Left lobe of liver (tissue), 2 donors: ENCODE results near the gene CDKN1C. TPM values are rescaled to one million over a fixed set of nuclear protein-coding genes. Genes with fewer than 3 reads are reported as not detected.
A peak's percentile ranks its signal among the peaks of the same experiment; 100 is the strongest.

Experiments
- ATAC-seq: fragments of 200-7000 bp; cut with Tn5 transposase; one replicate; pipeline ENCODE4 v1.9.1; 2020; ENCODE audit warnings: mild to moderate bottlenecking, moderate library complexity
- DNase-seq: peaks from one replicate; pipeline ENCODE4 v3.0.0-alpha.2; 2020; ENCODE audit warnings: low spot score
- total RNA-seq: library from RNA; stranded (reverse); gene quantifications from one replicate; pipeline ENCODE4 v1.2.1, GENCODE V29; 2021
- donor health status: DM: no; HTN: no; CAD: no; lungs with moderate emphysema.
- donor health status: DM: no; HTN: yes; CAD: no.

Gene CDKN1C
- total RNA-seq, 1 donor from 2014 or later: 8.4 TPM

DNA sequence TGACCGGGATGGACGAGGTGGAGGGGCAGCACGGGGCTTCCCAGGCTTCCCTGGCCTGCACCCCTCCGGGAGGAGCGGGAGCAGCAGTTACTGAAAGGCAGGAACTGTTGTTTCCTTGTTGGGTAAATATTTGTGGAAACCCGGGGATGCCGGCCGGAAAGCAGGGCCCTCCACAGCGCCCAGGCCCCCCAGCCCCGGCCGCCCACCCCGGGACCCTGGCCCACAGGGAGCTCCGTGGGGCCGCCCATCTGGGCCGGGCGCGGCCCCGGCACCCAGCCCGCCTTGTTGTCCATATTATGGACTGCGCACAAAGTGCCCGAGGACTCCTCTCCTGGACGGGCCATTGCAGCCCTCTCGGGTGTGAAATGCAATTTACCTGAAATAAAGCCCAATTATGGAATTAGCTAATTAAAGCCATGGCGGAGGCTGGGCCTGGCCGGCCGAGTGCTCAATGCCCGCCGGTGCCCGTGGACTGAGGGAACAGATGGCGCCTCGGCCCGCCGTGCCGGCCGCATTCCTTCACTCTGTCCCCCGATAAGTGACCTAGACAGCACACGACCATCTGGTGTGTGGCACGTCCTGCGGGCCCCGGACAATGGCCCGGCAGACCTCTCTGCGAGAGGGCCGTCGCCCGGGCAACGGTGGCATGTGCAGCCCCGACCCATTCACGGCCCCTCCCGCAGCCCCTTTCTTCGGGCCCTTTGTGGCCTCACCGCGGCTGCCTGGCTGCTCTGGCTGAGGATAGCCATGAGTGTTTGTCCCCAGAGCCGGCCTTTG lies 35.4 kb downstream of the CDKN1C start:
- DNase-seq (no peak), ATAC-seq (no peak)

DNA sequence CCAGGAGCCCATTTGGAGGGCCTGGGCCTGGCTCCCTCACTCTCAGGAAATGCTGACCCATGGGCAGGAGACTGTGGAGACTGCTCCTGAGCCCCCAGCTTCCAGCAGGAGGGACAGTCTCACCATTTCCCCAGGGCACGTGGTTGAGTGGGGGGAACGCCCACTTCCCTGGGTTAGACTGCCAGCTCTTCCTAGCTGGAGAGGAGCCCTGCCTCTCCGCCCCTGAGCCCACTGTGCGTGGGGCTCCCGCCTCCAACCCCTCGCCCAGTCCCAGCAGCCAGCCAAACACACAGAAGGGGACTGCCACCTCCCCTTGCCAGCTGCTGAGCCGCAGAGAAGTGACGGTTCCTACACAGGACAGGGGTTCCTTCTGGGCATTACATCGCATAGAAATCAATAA lies 37.1 kb downstream of the CDKN1C start:
- no peak for ATAC-seq

DNA sequence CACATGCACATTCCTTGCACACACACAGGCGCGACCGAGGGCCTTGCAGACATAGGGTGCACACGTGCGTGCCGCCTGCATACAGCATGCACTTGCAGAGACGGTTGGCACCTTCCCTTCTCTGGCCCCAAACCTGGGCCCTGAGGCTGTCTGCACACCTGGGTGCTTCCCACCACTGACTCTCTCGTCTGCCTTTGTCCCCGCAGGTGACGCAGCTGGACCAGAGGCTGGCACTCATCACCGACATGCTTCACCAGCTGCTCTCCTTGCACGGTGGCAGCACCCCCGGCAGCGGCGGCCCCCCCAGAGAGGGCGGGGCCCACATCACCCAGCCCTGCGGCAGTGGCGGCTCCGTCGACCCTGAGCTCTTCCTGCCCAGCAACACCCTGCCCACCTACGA lies 38.0 kb downstream of the CDKN1C start:
- no peak for DNase-seq
- no peak for ATAC-seq

More for the DNA sequence above, 37.1 kb downstream of the CDKN1C start:
- no peak for DNase-seq

DNA sequence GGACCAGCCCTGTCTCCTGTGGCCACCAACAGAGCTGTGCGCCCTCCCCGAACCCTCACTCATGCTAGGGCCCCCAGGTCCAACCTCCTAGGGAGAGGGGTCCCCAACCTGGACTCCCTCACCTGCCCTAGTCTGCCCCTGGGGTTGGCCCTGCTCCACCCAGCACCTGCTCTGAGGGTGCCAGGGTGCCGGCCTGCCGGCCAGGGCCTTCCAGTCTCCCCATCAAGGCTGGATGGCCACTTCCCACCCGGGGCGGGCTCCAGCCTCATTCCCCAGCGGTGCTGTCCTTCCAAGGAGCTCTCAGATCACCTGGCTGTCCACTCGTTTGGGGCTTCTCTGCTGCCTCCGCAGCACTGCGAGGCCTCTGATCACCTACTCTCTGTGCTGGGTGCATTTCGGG lies 39.1 kb downstream of the CDKN1C start:
- ATAC-seq (no peak), DNase-seq (no peak)

DNA sequence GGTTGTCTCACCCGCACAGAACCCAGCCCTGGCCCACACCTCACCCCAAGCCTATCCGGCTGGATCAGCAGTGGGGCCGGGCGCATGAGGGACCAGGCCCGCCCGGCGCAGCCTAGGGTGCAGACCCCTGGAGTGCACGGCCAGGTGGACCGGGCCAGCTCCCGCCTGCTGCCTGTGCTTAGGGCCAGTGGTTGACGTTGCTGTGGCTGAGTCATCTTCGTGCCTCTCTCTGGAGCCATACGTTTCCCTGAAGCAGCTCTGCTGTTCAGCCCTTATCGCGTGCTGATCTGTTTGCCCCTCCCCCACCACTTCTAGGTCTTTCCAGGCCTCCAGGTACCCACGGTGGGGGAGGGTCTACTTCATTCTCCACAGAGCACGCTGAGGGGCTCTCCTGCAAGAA lies 39.5 kb downstream of the CDKN1C start:
- ATAC-seq (no peak), DNase-seq (no peak)

DNA sequence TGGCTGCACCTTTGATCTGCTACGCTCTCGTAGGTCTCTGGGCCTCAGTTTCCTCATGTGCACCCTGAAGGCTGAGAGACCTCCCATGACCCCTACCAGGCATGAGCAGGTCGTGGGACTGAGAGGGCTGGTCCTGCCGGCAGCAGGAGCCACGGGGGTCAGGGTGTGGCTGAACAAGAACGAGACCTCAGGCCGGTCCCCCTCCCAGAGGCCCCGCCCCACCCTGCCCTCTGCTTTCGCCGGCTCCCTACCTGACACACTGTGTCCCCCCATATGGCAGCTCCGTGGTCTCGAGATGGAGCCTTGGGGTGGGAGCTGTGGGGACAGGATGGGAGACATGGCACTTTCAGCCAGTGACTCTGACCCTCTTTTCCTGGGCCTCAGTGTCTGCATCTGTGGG lies 40.6 kb downstream of the CDKN1C start:
- DNase-seq: no peak

DNA sequence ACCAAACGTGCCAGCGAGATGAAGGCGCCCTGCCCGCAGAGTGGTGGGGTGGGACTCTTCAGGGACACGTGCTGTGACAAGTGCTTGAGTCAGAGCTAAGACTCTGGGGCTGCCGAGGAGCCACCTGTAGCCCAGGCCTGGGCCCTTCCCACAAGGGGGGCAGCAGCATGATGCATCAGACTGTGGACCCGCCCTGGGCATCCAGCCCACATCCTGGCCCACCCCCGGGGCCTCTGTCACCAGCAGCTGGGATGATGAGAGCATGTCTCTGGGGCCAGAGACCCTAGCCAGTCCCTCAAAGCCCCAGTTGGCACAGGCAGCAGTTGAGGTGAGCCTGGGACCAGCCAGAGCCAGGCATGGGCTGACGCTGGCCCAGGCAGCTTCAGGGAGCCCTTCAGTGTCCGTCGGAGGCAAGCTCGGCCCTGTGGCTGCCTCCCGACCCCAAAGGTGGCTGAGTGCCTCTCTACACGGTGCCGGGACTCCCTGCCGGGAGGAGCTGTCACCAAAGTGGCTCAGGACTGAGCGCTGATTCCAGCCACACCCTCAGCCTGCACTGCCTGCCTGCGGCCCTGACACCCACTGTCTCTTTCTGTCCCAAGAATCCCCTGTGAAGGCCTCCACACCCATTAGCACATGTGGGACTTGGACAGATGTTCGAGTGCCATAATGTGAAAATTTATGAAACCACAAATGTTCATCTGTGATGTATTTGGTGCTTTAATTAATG lies 41.3 kb downstream of the CDKN1C start:
- no peak for DNase-seq
- ATAC-seq: no peak

More for the DNA sequence above, 40.6 kb downstream of the CDKN1C start:
- ATAC-seq: no peak

DNA sequence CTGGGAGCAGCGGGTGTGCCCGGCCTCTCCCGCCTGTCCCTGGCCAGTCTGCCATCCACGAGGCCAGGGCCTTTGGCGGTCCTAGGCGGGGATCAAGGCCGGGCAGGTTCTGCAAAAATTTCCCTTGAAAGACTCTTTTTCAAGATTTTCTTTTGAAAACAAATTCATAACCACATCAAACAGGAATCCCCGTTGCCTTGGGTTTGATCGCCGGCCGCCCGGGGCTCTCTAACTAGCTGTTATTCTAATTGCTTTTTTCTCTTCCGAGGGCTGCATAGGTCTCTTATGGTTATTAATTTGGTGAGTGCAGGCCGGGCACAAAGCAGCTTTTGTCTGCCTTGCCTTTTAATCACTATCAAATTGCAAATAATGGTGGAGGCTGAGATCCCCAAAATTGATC lies 42.0 kb downstream of the CDKN1C start:
- DNase-seq (no peak), ATAC-seq (no peak)

DNA sequence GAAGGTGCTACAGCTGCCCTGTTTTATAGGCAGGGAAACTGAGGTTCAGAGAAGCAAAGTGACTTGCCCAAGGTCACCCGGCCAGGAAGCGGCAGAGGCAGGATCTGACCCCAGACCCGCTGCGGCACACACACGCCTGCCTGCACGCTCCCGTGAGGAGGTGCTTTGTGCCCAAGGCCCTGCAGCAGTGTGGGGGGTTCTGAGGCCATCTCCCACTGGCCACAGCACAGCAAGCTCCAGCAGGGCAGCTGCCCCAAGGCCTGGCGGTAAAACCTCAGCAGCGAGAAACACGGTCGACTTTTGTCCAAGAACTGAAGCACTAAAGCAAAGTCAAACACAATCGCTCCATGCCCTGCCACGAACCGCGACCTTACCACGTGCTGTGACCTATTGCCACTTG lies 42.7 kb downstream of the CDKN1C start:
- DNase-seq: no peak
- ATAC-seq: no peak

DNA sequence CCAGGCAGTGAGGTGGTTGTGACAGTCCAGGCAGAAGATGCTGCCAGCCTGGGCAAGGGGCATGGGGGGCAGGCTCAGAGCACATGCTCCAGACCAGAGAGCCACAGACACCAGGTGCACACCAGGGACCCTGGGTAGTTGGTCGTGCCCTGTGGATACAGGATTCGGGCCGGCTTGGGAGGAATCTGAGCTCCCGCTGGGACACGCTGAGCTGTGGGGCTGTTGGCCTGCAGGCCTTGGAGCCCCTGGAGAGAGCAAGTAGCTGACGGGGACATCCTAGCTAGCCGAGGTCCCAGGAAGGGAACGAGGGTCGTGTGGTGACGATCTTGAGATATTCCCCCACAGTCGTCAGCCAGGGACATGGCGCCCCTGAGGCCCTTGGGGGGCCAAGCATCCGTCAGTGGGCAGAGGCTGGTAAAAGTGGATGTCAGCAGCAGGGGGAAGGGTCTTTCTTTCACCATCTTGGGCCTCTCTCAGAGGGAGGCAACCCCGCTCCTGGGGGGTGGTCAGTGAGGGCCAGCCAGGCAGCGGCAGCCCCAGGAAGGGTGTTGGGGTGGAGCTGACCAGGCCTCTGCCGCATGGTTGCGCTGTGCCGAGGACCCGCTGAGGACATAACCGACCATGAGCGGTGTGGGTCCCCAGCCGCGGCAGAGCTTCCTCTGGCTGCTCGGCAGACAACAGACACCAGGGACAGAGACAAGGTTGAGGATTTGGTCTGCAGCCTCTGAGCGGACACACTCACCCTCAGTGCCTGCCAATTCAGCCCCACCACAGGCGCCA lies 44.0 kb downstream of the CDKN1C start:
- no peak for DNase-seq

DNA sequence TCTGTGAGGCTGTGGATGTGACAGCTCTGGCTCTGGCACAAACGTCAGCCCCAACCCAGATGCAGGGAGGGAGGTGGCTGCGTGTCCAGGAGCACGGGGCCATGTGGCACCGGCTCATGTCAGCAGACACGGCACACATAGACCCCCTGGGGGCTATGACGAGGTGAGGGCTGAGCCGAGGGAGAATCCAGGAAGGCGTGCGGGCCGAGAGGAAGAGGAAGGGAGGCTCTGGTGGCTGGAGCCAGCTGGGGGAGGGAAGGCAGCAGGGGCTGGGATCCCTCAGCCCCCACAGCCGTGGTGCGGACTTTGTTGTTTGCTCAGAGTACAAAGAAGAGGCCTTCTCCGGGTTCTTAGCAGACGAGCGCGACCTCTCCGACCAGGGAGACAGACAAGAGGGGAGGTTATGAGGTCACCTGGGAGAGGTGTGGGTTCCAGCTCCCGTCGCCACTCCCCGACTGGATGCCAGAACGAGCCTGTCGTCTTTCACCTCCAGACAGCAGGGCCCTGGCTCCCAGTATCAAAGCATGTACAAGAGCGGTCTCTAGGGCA lies 46.1 kb downstream of the CDKN1C start:
- DNase-seq (no peak), ATAC-seq (no peak)

More for the DNA sequence above, 44.0 kb downstream of the CDKN1C start:
- ATAC-seq: no peak

DNA sequence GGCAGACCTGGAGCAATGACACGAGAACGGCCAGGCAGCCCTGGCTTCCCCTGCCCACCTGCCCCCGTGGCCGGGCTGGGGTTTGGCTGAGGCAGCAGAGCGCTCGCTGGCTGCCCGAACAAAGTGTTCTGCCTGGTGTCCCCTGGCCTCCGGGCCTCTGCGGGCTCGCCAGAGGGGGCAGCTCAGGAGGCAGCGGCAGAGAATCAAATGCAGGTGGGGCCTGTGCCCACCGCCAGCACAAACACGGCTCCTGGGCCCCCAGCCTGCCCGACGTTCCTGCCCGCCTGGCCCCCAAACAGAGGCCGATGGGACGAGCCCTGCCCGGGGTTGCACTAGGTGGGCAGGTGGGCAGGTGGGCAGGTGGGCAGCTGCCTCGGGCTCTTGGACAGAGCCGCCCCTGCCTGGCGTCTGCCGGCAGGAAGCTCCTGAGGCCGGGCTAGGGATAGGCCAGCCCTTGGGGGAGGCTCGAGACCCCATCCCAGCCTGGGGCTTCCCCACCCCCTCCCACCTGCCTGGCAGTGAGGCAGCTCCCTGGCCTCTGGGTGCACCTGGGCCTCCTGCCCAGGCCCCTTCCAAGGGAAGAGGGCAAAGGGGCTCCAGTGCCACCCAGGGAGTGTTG lies 46.8 kb downstream of the CDKN1C start:
- no peak for DNase-seq
- no peak for ATAC-seq

DNA sequence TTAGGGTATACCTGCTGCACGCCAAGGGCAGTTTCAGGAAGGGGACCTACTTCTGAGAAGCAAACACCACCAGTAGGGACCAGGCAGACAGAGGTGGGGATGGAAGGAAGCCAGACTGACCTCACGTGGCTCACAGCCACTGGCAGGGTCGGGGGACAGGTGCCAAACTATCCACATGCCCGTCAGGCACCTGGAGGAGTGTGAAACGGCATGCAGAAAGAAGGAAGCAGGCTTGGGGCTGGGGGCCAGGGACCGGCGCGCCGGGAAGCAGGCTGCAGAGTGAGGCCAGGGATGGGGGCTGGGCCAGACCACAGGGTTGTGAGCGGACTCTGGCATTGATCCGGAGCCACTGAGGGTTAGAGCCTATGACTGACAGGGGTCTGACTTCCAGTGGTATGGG lies 47.5 kb downstream of the CDKN1C start:
- no peak for DNase-seq
- ATAC-seq: no peak

DNA sequence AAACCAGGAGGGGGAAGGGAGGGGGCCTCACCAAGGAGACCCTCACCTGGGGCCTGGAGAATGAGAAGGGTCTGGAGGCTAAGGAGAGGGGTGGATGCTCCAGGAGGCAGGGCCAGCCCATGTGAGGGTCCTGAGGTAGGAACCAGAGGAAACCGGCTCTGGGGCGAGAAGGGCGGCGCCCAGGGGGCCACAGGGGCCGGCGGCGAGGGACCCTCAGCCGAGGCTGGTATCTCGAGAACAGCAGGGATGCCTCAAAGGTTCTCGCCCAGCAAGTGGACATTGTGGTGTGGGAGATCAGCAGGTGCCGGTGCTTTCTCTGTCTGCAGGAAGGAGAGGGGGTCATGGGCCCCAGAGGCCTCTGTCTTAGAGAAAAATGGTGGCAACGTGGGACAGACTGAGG lies 47.9 kb downstream of the CDKN1C start:
- ATAC-seq: no peak
- no peak for DNase-seq

DNA sequence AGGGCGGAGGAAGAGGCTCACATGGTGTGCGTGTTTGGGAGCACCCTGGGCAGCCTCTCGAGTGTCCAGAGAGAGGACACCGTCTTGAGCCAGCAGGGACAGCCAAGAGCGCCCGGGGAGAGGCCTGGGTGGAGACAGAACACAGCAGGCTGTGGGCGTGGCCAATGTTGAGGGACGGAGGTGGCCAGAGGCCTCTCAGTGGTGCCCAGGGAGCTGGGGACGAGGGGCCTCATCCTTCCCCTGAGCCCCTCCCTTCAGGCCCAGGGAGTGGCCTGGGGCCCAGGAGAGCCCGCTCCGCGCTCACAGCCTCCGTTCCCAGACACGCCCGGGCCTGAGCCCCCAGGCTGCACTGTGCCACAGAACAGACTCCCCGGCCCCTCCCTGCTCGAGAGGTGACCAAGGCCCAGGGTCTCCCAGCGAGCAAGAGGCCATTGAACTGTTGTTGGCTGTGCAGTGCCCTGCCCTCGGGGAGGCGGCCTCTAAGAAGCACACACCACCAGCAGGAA lies 48.4 kb downstream of the CDKN1C start:
- DNase-seq: no peak
- ATAC-seq: peak; percentile 62

DNA sequence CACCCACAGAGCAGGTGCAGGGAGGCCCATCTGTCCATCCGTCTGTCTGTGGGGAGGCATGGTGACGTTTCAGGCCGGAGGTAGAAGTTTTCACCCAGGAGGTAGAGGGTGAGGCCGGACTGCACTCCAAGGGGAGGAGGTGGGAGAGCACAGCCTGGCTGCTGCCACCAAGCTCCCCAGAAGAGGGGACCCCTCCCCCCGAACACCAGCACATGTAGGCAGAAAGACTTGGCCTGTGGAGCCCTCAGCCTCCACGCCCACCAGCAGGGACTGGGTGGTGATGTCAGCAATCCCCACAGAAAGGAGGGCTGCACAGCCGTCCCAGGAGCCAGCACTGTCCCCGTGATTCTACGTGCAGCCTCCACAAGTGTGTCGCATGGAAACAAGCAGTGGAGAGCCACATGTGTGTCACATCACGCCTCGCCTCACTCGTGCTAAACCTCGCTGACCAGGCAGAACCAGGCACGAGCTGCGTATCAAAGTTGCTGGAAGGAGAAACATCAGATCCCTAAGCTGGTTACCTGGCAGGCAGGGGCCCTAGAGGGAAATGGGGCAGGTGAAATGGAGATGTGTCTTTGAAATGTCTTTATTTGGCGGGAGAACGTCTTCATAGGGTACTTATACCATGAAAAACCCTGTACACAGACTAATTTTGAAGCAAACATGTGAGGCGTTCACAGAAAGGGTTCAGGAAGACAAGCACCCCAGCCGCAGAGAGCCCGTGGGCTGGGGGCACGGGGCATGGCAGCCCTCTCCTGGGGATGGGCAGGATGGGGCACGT lies 49.1 kb downstream of the CDKN1C start:
- DNase-seq: no peak
- ATAC-seq: no peak

DNA sequence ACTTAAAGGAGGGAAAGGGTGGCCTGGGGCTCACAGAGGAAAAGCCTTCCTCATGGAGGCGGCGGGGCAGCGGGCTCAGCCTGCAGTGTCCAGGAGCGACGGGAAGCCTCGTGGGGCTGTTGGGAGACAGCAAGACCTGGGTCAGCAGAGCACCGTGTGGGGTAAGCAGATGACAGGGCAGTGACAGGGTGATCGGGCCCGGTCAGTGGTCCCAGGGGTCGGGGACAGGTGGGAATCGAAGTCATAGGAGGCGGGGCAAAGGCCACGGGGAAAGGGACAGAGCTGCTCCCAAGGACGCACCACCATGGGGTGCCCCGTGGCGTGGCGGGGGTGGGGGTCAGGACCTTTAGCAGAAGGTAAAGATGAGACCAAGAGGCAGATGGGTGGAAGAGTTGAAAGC lies 49.8 kb downstream of the CDKN1C start:
- DNase-seq: no peak
- ATAC-seq: no peak

DNA sequence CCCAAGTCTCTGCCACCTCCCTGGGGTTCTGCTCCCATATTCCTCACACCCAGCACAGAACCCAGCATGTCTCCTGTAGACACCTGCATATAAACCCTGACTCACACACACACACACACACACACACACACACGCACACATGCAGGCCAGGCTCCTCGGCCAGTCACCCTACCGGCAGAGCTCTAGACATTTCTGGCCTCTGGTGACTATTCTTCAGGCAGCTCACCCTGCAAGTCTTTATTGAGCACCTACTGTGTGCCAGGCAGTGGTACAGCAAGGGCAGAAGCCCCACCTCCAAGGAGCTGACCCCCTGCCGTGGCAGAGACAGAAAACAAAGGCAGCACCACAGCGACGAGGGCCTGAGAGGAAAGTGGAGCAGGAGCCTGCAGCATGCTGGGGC lies 50.3 kb downstream of the CDKN1C start:
- ATAC-seq (no peak), DNase-seq (no peak)

DNA sequence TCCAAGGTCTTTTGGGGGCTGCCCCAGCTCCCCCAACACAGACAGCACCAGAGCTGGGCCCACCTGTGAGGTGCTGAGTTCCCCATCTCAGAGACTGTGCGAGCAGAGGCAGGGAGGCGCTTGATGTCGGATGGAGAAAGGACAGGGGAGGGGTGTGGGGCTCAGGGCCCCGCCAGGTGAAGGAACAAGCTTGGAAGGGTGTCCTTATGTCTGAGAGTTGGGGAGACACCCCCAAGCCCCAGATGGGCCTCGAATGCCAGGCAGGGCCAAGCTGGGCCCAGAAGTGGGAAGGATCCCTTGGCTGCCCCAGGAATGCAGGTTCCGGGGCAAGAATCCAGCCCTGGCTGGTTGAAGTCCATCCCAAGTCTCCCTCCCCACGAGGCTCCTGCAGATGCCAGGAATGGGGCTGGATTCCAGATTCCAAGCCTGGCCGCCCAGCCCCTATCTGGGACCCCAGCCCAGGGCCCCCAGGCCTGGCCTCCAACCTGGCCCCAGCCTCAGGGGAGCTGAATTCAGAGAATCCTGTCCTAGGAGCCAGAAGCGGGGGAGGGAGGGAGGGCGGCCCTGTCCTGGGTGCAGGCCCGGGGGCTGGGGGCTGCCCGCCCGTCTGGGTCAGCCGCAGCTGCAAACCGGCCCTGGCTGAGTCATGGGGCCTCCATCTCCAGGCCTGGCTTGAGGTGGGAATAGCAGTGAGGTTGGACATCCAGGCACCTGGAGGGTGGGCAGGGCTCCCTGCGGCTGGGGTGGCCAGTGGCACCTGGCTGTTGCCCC lies 50.9 kb downstream of the CDKN1C start:
- DNase-seq (no peak), ATAC-seq (no peak)
